Activated CD4-positive, CD25-positive, alpha-beta regulatory T cell treated with anti-CD3 and anti-CD28 coated beads, Interleukin-2, amount 50 U/mL, for 72 hours (primary cell): ENCODE results near the gene NYNRIN.

Source experiments
- DNase-seq: peaks from one replicate; pipeline ENCODE4 v3.0.0; 2021

The NYNRIN gene

DNA sequence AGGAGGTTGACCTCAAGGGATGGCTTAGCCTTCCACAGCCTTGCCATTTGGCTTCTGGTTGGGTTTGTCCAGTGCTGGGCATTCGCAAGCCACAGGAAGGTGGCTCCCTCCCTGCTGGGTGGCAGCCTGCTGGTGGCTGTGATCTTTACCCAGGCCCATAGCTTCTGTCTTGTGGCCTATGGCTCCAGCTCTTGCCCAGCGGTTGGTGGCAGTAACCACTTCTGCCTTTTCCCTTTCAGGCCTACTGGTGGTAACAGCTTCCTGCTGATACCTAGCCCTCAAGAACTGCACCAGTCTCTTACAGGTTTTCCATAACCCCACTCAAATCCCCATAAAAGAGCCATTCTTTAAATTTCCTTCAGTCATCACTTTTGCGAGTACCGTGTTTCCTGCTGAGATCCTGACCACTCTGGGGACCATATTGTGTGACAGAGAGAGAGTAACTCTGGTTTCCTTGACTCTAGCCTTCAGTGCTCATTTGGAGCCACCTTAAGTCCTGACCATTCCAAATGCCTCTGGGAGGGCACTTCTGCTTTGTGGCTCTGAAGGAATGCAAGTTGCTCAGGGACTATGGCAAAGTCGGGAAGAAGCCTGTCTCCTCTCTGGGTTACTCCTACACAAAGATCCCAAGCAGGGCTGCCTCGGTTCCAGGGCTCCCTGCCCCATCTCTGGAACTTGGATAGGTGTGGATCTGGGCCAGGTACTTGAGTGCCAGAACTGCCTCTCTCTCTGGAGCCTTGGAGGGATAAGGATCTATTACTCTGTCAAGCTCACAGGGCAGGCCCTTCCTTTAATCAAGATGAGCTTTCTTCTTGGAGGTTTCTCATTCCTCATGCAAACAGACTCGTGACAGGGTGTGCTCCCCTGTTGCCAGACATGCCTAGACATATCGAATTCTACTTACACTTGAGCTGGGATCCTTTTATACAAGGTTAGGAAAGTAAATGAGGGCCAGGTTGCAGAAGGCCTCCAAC is 2.9 kb upstream of the NYNRIN start:
- DNase-seq: no peak

DNA sequence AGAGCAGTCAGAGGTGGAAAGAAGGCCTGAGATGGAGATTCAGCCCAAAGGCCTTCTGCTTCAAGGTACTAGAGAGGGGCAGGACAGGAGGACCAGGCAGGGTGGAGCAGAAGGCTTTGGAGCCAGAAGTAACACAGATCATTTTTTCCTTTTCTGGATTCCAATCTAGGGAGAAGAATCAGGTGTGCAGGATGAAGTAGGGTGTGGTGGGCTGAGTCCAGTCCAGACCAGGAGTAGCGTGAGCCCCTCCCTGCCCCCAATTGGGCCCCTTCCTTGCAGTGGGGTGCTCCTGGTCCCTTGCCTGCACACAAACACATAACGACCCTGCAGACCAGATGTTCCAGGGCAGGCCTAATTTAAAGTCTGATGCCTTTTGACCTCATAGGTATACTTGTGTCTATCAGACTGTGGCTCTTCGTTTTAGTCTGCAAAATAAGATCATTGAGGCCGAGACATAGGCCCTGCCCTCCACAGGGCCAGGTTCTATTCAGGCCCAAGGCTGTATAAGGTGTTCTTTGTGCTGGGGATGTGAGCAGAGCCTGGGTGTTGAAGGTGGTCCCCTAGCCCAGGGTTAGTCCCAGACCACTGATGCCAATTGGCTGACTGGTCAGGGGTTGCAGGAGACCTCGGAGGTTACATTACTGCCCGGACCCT is 1.0 kb upstream of the NYNRIN start:
- no peak for DNase-seq

DNA sequence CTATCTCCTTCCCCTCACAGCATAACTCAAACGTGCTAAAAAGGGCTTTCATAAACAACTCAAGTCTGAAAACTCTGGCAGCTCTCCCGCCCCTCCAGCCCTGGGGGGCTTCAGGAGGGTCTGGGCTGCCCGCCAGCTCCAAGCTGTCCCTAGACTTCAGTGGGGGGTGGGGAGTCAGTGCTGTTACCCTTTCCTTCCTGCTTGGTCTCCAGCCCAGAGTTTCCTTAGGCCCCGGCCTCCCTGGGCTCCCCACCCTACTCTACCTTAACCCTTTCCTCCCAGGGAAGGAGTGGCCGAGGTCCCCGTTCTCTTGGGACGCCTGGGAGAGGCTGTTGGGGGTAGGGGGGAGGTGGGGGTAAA is 530 bp upstream of the NYNRIN start:
- DNase-seq: no peak

DNA sequence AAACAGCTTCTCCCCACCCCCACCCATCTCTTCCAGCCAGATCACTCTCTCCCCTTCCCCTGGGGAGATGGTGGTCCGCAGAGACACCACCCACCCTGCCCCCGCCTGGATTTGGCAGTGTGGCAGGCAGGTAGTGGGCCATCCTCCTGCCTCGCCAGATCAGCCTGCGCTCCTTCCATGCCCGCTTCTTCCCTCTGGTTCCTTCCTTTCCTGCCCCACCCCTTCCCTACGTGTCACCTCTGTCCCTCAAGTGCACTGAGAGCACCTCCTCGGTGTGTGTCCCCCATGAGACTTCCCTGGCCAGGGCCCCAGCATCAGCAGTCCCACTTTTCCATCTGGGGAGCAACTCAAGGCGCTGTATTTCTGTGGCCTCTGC is 632 bp downstream of the NYNRIN start:
- no peak for DNase-seq

DNA sequence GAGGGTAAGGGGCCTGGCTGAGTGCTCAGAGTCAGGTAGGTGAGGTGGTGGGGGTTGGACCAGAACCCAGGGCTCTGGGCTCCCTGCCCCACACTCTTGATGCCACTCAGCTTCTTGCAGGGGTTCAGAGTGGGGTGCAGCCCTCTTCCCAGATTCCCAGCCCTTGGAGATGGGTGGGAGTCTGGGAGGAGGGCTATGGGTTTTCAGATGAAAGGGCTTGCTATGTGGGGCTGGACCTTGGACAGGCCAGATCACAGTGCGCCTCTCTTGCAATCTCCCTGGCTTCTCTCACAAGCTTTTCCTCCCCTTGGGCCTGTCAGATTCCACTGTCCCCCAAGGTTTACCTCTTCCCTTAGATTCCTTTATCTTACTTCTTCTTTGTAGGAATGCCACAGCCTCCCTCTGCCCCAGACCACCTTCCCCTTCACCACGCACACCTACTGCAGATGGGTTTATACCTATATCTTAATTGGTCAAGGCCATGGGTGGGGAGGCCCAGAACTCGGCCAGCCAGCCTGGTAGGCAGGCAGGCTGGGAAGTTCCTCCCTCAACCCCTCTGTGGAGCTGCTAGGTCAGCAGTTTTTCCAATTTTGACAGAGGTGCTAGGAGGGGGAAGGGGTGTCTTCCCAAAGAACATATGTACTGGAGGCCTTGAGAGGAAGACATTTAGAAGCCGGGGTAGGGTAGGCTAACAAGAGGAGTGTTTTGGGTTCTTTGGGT is 1.4 kb downstream of the NYNRIN start:
- no peak for DNase-seq

DNA sequence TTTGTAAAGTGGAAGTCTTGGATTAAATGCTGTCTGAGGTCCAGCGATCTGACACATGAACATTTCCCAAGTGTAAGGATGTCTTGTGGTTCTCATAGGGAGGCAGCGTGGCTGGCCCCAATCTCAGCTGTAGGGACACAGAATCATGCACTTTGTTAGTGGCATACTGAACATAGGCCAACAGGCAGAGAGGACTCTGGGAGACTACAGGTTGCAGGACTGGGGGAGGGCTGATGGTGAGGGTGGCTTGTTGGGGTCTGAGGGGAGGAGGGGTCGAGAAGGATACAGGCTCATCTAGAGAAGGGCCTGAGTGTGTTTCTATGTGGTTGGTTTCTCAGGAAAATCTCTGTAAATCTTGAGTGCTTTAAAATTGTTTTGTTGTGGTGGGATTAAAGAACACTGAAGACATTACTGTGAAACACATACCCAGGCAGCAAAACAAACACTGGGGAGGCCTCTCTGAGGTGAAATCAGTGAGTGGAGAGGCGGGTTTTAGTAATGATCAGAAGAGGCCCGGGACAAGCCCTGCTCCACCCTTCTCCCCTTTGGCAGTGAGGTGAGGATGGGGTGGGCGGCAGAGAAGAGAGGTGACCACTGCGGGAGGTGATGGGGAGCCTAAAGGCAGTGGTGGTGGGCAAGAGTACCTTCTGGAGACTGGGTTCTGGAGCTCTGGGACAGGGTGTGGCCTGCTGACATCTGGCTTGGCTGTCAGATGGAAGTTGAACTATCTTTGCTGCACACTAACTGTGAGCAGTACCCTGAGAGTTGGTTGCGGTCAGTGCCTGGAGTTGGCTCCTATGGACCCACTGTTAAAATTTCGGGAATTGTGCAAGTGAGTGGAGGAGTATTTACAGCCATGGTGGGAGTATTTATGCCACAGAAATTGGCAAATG is 3.3 kb downstream of the NYNRIN start:
- DNase-seq: no peak

DNA sequence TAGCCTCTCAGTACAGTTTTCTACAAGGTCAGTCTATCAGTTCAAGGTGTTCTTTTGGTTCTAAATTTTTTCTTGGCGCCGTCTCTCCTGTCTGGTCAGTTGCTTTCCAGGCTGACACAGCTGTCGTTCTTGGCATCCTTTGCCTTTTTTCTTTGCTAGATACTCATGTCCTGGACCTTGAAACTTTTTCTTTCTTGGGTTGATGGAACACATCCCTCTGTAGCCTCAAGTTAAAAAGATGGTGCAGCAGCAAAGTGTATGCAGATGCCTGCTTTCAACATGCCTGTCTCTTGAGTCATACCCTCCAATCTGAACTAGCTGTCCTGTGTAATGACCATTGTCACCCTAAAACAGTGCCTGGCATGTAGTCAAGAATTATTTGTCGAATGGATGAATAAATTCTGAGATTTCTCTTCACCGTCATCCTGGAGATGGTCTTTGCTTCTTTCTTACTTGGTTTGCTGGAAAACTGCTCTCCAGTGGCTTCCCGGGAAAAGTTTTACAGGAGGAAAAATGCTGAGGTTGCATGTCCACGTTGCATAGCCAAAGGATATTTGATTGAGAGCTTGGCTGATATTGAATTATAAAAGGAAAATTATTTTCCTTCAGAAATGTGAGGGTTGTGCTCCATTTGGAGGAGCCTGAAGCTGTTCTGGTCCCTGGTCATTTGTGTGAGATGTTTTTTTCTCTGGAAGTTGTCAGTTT is 4.6 kb downstream of the NYNRIN start:
- DNase-seq: no peak

DNA sequence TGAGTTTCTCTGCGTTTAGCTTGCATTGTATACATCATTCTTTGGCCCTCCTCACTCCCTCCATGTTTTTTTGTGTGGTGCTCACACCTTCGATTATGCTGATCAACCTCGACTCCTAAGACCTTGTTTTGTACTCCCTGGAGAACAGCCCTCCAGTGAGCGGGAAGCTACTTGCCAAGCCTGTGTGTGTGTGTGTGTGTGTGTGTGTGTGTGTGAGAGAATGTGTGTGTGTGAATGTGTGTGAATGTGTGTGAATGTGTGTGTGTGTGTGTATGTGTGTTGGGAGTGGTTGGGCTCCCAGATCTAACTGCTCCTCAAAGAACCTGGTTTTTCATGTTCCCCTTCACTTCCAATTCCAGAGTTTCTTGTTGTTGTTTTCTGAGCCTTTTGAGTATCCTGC is 6.0 kb downstream of the NYNRIN start:
- DNase-seq: no peak

DNA sequence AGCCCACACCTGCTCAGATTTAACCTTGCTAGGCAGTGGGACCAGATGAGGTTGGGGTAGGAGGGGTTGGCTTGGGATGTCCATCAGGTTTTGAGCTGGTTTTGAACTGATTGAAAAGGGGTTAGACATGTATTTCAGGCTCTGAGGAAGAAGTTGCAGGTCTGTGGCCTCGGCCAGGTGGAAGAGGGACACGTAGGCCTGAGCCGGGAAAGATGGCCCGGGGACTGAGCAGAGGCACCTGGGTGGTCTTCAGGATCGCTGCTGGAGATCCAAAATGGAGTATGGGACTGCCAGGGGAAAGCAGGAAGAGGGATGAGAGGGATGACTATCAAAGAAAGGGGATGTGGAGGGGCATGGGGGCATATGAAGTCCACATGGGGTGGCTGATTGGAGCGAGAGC is 7.6 kb downstream of the NYNRIN start:
- DNase-seq: no peak

DNA sequence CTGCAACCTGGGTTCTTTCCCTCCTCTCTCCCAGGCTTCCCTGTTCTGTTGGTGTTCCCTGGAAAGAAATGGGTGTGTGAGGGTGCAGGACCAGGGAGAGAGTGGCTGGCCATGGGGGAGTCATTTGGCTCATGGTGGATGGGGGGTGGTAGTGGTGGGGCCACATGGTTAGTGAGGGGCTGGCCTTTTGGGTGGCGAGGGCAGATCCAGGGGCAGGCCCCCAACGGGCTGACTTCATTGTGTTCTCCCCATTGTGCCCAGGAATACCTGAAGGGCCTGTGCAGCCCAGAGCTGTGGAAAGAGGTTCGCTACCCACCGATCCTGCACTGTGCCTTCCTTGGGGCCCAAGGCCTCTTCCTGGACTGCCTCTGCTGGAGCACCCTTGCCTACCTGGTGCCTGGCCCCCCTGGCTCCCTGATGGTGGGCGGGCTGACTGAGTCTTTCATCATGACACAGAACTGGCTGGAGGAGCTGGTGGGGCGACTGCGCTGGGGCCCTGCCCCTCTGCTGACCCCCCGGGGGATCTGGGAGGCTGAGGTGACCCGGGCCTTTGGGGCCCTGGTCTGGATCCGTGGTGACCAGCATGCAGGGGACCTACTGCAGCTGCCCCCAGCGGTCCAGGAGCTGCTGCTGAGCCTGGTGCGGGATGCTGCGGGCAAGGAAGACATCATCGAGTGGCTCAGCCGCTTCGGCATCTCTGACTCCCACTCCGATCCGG is 9.0 kb downstream of the NYNRIN start:
- DNase-seq: no peak

DNA sequence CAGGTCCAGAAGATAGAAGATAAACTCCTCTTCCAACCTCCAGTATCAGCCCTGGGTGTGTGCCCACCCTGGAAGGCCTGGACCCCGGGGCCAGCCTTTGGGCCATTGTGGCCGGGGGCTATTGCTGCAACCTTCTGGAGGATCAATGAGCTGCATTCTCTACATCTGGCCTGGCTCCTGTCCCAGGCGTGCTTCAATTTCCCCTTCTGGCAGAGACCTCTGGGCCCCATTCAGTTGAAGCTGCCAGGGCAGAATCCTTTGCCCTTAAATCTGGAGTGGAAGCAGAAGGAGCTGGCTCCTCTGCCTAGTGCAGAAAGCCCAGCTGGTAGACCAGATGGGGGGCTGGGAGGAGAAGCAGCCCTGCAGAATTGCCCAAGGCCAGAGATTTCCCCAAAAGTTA is 10.0 kb downstream of the NYNRIN start:
- no peak for DNase-seq

DNA sequence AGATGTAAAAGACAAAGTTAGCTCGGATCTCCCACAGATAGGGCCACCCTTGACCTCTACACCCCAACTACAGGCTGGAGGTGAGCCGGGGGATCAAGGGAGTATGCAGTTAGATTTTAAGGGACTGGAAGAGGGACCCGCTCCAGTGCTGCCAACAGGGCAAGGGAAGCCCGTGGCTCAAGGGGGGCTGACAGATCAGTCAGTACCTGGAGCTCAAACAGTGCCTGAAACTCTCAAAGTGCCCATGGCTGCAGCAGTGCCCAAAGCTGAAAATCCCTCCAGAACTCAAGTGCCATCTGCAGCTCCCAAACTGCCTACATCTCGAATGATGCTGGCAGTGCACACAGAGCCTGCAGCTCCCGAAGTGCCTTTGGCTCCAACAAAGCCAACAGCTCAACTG is 10.4 kb downstream of the NYNRIN start:
- no peak for DNase-seq

DNA sequence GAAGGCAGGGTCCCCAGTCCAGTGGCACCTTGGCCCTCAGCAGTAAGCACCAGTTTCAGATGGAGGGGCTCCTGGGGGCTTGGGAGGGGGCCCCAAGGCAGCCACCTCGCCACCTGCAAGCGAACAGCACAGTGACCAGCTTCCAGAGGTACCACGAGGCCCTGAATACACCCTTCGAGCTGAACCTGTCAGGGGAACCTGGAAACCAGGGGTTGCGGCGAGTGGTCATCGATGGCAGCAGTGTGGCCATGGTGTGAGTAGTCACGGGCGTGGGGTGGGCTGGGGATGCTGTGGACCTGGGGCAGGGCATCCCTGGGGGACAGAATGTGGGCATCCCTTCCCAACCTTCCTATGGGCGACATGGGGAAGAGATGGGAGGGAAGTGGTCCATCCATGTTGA is 11.2 kb downstream of the NYNRIN start:
- DNase-seq: no peak

DNA sequence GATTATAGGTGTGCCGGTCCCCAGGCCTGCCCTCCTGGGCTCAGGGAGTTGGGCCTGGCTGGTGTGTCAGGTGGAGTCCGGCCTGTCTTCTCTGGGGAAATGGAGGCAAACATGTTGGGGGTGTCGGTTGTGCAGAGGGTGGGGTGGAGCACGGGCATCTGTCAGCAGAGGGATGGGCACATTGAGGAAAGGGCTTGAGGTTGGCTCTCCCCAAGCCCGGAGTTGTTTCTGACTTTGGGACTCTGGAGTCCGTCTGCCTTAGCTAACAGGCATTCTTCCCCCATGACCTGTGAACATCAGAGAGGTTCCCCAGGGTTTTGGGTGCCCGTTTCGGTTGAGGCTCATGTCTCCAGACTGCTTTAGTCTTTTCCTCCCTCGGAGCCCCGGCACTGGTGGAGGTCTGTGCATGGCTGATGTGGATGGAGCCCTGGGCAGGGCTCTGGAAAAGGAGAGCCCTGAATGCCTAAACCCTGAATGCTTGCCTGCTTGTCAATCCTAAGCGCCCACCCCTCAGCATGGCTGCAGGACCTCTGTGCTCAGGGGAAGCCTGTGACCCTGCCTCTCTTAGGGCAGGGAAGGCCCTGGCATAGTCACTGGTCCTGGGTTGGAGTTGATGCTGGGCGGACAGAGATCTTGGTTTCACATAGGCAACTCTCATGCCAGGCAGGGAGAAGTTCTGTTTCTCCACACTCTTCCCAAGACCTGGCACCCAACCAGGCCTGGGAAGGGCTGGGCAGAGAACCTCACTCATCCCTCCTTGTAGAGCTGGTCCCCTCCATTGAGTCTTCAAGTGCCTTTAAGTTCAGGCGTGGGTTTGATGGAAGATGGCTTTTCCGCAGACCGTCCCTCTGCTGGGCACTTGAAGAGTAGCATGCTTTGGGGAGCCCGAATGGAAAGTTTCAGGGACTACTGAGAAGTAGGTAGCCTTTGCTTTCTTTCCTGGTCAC is 12.9 kb downstream of the NYNRIN start:
- no peak for DNase-seq

DNA sequence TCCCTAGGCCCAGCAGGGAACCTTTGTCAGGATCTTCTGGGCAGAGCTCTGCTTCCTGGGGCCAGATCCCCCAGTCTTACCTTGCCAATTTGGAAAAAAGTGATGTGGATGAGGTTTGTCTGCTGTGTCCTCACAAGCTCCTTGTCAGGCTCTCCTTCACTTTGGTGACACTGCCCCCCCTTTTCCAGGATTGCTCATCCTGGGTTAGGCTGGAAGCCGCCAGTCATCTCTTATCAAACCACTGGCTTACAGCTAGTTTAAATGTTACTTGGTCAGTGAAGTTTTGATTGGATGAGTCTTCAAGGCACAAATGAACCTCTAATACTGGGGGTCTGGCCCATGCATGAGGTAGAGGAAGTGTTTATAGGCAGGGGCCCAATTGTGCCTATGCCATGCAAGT is 15.3 kb downstream of the NYNRIN start:
- no peak for DNase-seq

DNA sequence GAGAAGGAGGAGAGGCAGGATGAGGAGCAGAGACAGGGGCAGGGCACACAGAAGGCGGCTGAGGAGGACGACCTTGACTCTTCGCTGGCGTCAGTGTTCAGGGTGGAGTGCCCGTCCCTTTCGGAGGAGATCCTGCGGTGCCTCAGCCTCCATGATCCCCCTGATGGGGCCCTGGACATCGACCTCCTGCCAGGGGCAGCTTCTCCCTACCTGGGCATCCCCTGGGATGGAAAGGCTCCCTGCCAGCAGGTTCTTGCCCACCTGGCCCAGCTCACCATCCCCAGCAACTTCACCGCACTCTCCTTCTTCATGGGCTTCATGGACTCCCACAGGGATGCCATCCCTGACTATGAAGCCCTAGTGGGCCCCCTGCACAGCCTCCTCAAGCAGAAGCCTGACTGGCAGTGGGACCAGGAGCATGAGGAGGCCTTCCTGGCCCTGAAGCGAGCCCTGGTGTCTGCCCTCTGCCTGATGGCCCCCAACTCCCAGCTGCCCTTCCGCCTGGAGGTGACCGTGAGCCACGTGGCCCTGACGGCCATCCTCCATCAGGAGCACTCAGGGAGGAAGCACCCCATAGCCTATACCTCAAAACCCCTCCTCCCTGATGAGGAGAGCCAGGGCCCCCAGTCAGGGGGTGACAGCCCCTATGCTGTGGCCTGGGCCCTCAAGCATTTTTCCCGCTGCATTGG is 16.1 kb downstream of the NYNRIN start:
- no peak for DNase-seq

DNA sequence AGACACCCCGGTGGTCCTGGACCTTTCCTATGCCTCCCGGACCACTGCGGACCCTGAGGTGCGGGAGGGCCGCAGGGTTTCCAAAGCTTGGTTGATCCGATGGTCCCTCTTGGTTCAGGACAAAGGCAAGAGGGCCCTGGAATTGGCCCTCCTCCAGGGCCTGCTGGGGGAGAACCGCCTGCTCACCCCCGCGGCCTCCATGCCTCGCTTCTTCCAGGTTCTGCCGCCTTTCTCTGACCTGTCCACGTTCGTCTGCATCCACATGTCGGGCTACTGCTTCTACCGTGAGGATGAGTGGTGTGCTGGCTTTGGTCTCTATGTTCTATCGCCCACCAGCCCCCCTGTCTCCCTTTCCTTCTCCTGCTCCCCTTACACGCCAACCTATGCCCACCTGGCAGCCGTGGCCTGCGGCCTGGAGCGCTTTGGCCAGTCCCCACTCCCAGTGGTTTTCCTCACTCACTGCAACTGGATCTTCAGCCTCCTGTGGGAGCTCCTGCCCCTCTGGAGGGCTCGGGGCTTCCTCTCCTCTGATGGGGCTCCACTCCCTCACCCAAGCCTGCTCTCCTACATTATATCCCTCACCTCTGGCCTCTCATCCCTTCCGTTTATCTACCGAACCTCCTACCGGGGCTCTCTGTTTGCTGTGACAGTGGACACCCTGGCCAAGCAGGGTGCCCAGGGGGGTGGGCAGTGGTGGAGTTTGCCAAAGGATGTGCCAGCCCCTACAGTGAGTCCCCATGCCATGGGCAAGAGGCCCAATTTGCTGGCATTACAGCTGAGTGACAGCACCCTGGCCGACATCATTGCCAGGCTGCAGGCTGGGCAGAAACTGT is 16.8 kb downstream of the NYNRIN start:
- DNase-seq: no peak

DNA sequence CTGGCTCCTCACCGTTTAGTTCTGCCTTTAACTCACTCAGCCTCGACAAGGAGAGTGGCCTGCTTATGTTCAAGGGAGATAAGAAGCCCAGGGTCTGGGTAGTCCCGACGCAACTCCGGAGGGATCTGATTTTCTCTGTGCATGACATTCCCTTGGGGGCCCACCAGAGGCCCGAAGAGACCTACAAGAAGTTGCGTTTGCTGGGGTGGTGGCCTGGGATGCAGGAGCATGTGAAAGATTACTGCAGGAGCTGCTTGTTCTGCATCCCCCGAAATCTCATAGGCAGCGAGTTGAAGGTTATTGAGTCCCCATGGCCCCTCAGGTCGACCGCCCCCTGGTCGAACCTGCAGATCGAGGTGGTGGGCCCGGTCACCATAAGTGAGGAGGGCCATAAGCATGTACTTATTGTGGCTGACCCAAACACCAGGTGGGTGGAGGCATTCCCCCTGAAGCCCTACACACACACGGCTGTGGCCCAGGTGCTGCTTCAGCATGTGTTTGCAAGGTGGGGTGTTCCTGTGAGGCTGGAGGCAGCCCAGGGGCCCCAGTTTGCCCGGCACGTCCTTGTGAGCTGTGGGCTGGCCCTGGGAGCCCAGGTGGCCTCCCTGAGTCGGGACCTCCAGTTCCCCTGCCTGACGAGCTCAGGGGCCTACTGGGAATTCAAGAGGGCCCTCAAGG is 17.6 kb downstream of the NYNRIN start:
- no peak for DNase-seq
